HG03159 (cell line): ENCODE data around the gene GPR148.
"Not testable (repeated sequence)": the region's sequence is repeated elsewhere in the genome, so short reads cannot be mapped to it uniquely, and the experiment has no call there.

Experiments
- ATAC-seq: cut with Tn5 transposase; IDR thresholded peaks from one replicate; pipeline ENCODE4 v1.9.1; 2021; ENCODE audit warnings: mild to moderate bottlenecking, moderate library complexity; ENCODE audit not compliant: unreplicated experiment

Gene GPR148

GRCh38 chr2:130728549-130729316, at the start of gene GPR148:
GPR148 (plus strand) TSS chr2:130729070; CDS start chr2:130729152, 82 bp downstream.
- ATAC-seq, result no peak

DNA sequence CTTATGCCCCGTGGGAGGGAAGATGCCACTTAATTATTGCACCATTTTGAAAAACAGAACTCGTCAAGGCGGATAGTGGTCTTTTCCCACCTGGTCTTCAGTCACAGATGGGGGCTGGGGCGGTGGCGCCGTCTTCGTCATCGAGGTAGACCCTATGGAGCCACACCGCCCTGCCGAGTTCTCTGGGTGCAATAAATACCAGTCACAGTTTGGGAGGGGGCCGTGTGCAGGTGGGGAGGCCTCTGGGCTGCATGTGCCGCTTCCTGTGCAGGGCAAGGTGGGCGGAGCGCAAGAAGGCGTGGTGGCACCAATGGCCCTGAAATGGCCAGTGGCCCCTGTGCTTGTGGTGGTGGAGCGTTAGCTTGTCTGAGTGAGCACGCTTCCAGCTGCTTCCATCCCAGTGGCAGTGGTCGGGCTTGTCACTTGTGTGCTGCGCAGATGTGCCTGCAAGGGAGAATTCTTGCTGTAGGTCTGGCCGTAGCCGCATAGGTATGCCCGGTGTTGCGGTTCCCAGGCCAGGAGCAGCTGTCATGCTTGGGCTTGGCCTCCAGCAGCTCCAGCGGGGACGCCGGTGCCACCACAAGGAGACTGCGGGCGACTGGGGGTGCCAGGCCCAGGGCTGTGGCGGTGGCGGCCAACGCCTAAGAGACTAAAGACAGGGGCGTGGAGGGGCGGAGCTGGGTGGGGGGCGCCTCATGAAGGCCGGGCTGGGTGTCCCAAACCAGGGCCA, 36.7 kb upstream of the GPR148 start:
- ATAC-seq, result not testable (repeated sequence)

GRCh38 chr2:130693474-130693873, 35.4 kb upstream of the GPR148 start:
- not testable (repeated sequence) for ATAC-seq

- ATAC-seq, result not testable (repeated sequence)
Observed at GRCh38 chr2:130703250-130703649, 25.6 kb upstream of the GPR148 start.

DNA sequence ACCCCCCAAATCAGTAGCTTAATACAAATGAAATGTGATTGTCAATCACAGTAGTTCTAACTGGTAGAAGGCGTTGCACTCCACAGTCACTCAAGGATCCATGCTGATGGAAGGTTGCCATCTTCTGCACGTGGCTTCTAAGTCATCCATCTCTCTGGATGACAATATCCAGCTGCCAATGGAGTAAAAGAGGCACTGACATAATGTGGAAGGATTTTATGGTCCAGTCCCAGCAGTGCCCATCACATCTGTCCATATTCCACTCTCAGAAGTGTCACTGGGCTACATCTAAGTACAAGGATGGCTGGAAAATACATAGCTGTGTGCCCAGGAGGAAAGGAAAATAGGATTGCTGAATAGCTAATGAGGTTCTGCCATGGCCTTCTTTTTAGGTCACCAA, 14.1 kb upstream of the GPR148 start:
- not testable (repeated sequence) for ATAC-seq

DNA sequence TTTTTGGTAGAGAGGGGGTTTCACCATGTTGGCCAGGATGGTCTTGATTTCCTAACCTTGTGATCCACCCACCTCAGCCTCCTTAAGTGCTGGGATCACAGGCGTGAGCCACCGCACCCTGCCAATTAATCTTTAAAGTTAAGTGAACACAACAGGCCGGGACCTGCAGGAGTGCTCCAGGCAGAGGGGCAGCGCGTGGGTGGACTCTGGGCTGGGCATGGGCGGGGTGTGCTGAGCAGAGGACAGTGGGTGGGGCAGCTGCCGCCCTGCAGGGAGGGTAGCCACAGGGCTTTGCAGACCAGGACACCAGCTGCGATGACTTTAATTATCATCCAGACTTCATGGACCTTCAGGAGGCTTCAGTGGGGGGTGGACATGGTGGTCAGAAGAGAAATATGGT, 8.8 kb upstream of the GPR148 start:
- no peak for ATAC-seq

DNA sequence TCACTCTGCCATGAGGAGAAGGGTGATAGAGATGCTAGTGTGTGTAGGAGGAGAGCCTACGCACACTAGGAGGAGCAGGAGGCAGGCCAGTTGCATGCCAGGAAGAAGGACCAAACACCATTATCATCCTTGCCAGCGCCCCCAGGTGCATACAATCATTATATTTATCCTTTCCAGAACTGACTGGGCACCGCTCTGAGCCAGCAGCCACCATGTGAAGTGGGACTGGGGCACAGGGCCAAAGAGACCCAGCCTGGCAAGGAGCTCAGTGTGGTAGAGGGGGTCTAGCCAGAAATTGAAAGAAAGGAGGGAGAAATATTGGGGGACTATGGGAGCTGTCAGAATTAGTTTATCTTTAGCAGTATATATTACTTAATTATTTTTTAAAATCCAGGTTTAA, 8.3 kb upstream of the GPR148 start:
- no peak for ATAC-seq

GRCh38 chr2:130724455-130724854, 4.4 kb upstream of the GPR148 start:
- no peak for ATAC-seq

DNA sequence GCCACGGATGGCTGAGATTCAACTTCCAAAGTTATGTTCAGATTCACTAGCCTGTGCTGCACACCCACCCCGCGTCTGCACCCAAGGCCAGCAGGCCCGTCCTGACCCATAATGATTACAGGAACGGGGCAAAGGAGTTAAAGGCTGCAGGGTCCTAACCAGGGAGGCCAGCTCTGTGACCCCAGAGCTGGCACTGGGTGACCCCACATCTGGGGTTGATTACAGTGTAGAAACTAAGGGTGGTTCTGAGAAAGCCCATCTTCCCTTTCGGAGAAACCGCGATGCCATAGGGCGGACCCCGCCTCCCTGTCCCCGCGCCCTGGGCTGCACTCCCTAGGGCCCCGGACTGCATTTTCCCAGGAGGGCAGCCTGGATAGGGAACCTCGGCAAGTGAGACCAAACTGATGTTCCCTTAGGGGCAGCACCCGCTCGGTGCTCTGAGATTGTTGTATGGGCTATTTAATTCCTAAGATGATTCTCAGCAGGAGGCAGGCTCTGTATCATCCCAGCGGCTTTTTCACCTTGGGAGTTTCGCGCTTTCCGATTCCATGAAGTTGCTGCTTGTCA, 2.2 kb upstream of the GPR148 start:
- ATAC-seq, result no peak

DNA sequence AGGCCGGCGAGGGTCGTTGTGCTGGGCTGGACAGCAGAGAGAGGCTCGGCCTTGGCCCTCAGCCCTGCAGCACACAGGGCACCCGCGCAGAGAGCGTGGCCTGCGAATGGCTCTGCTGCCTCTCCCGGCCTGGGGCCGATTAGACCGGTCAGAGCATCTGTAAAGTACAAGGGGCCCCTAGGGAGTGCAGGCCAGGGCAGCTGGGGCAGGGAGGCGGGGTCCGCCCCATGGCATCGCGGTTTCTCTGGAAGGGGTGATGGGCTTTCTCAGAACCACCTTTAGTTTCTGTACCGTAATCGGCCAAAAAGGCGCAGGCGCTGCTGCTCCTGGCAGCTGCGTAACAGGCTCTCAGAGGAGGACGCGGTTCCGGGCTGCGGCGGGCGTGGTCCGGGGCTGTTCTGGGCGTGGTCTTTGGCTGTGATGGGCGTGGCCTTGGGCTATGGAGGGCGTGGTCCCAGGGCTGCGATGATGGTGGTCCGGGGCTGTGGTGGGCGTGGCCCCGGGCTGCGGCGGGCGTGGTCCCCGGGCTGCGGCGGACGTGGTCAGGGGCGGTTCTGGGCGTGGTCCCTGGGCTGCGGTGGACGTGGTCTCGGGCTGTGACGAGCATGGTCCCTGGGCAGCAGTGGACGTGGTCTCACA, 1.5 kb upstream of the GPR148 start:
- ATAC-seq, result peak; percentile 96

DNA sequence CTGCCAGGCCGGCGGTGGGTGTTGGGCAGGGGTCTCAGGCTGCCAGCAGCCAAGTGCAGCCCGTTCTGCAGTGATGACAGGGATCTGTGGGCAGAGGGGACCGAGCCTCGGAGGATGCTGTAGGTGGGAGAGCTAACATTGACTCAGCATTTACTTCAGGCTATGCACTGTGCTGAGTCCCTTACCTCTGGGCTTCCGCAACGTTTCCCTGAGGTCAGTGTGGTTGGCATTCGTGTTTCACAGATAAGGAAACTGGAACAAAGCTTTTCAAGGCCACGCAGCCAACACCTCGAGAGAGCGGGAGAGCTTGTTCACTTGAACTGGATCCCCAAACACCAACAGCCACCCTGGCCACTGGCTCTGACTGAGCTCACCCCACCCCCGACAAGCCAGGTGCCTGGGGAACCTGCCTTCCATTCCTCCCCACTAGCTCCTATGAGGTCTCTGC, 839 bp upstream of the GPR148 start:
- ATAC-seq, result peak; percentile 15

GRCh38 chr2:130729322-130730299, 741 bp downstream of the GPR148 start:
- no peak for ATAC-seq

- not testable (repeated sequence) for ATAC-seq
Observed at GRCh38 chr2:130732257-130732656, 3.4 kb downstream of the GPR148 start.

DNA sequence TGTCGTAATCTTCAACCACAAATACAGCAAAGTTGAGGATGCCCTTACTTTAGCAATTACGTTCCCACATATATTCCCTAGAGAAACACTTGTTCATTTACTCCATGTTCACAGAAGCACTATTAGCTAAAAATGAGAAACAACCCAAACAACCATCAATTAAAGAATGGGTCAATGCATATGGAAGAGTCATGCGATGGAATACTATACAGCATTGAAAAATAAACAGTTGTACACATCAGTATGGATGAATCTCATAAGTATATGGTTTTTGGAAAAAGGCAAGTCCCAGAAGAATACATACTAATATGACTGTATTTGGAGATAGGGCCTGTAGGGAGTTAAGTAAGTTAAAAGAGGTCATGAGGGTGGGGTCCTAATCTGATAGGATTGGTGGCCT, 6.3 kb downstream of the GPR148 start:
- no peak for ATAC-seq

DNA sequence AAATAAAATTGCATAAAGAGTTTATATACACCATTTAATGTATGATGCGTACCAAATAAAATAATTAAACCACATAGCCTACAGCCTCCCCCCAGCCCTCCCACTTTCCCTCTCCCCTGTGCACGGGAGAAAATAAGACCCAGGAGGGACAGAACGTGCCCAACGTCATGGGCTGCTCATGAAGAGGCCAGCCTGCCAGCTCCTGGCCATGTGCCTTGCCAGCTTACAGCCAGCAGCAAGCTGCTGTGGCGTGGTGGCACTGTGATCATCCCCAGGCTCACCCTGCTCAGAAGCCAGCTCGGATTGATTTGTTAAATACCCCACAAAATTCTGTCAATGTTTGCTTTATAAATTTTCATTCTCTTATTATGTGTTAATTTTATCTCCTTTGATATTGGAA, 7.6 kb downstream of the GPR148 start:
- no peak for ATAC-seq

DNA sequence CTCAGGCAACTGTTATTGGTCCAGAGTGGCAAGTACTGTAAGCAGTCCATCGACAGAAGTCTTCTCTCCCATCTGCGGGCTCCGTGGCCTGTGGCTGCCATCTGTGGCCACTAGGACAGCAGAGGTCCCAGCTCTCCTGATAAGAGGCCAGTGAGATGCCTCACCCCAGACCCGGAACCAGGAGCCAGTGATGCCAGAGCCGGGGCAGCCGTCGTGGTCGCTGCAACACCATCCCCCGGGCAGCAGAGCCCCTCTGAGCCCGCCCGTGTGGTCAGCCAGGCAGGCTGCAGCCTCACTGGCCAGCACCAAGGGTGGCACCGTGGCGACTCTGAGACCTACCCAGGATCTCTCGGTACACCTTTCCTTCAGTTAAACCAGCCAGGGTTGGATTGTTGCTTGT, 8.7 kb downstream of the GPR148 start:
- ATAC-seq, result no peak

GRCh38 chr2:130740671-130741070, 11.8 kb downstream of the GPR148 start:
- ATAC-seq, result no peak

DNA sequence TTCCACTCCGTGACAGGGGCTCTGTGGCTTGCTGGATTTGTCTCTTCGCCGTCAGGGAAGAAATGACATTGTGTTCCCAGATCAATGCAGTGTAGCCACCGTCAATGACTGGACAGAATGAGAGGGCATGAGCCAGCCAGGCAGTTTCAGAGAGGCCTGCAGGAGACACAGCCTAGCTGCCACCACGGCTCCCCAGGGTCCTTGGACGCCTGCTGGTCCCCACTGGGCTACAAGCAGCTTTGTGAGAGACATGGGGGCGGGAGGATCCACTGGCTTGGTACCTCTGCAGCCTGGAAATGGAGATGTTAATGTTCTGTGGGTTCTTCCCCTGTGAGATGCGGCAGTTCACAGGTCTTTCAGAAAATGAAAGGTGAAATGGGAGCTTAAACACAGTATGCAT, 14.4 kb downstream of the GPR148 start:
- ATAC-seq, result no peak

DNA sequence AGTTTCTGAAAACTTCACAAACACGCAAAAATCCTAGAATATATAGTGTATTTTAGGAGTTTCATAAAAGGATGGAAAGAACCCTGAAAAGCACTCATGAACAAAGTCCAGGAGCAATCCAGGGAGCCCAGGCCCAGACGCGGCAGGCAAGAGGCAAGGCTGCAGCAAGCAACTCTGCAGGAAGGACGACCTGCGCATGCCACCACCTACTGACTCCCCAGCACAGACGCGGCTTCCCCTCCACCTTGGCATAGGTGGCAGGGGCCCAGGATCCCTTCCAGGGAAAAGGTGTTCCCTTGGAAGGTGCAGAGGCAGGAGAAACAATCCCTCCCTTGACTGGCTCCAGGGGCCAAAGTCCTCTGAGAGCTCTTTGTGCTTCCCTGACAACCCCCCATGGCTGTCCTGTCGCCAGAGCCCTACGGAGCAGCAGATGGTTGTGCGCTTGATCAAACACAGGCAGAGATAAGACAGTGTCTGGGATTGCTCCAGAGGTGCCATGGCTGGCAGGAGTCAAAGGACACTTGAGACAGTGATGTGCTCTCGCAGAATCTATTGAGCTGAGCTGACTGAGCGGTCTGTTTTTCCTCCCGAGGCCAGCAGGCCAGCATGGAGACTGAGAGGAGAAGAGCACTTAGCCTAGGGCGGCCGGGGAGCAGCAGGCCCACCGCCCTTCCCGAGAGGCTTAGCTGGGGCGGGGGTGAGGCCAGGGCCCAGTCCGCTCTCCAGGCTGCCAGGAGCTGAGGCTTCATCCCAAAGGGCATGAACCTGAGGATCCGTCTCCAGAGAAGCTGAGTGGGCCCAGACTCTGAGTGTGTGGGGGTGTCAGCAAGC, 15.6 kb downstream of the GPR148 start:
- no peak for ATAC-seq
